Fibroblast of lung (primary cell): ENCODE measurements around the gene HOXD9. TPM values are rescaled to one million over a fixed set of nuclear protein-coding genes. Genes with fewer than 3 reads are reported as not detected.

Experiments used
- DNase-seq, 2 donors: peaks; one replicate each; pipeline versions ENCODE4 v3.0.0 to v3.0.0-alpha.2; 2010; ENCODE audit warnings: low read depth in 2 of 2
- H2AFZ ChIP-seq: 2 replicates; pipeline ENCODE4 v1.5.1; 2012; ENCODE audit warnings: low read length, control low read depth, inconsistent platforms
- H3K27ac ChIP-seq: 2 replicates; pipeline ENCODE4 v1.5.1; 2011; ENCODE audit warnings: low read length, control low read depth; ENCODE audit not compliant: insufficient read depth
- H3K27me3 ChIP-seq: 2 replicates; pipeline ENCODE4 v1.5.1; 2011; ENCODE audit warnings: mild to moderate bottlenecking, low read length; ENCODE audit not compliant: control insufficient read depth, insufficient read depth
- H3K36me3 ChIP-seq: 2 replicates; pipeline ENCODE4 v1.5.1; 2011; ENCODE audit warnings: low read length; ENCODE audit not compliant: control insufficient read depth, insufficient read depth
- H3K4me1 ChIP-seq: 2 replicates; pipeline ENCODE4 v1.5.1; 2011; ENCODE audit warnings: low read length; ENCODE audit not compliant: control insufficient read depth, insufficient read depth; ENCODE audit errors: extremely low read depth
- H3K4me2 ChIP-seq: 2 replicates; pipeline ENCODE4 v1.5.1; 2011; ENCODE audit warnings: low read length, control low read depth; ENCODE audit not compliant: insufficient read depth; ENCODE audit errors: extremely low read depth
- H3K4me3 ChIP-seq, 4 experiments: fragments of 200-600 bp in 1 of 4; sonication (generic) in 1 of 4; replicated peaks in 1 of 4; 2 replicates each; pipeline ENCODE4 v1.5.1; 2011 to 2016; ENCODE audit warnings: low read length in 4 of 4, low read depth in 3 of 4, mild to moderate bottlenecking in 3 of 4, control low read depth in 2 of 4, inconsistent platforms in 1 of 4, mixed read lengths in 1 of 4; ENCODE audit not compliant: insufficient read depth in 1 of 4; ENCODE audit errors: control extremely low read depth in 1 of 4
- H3K79me2 ChIP-seq: 2 replicates; pipeline ENCODE4 v1.5.1; 2012; ENCODE audit warnings: mild to moderate bottlenecking, low read length, inconsistent platforms; ENCODE audit not compliant: control insufficient read depth, insufficient read depth
- H3K9ac ChIP-seq: 2 replicates; pipeline ENCODE4 v1.5.1; 2011; ENCODE audit warnings: mild to moderate bottlenecking, low read length, control low read depth; ENCODE audit not compliant: insufficient read depth
- H3K9me3 ChIP-seq: 2 replicates; pipeline ENCODE4 v1.5.1; 2012; ENCODE audit warnings: low read depth, low read length; ENCODE audit not compliant: control insufficient read depth, insufficient read depth
- H4K20me1 ChIP-seq: 2 replicates; pipeline ENCODE4 v1.5.1; 2011; ENCODE audit warnings: low read length; ENCODE audit not compliant: control insufficient read depth, insufficient read depth; ENCODE audit errors: extremely low read depth
- EZH2 ChIP-seq: IDR thresholded peaks from 2 replicates; pipeline ENCODE4 v1.5.1; 2012; ENCODE audit warnings: low read length, control low read depth, mild to moderate bottlenecking; ENCODE audit errors: missing control alignments
- polyA plus RNA-seq, 2 donors: library from polyadenylated mRNA; depleted of rRNA in 1 of 2; stranded (reverse) in 1 of 2; unstranded in 1 of 2; fragments of >200 nt; gene quantifications; 2 replicates each; pipeline ENCODE4 v1.2.1, GENCODE V29; 2011 to 2012; ENCODE audit warnings: missing spikeins in 1 of 2
- total RNA-seq: library from RNA; depleted of rRNA; stranded (reverse); fragments of >200 nt; gene quantifications from 2 replicates; pipeline ENCODE4 v1.2.1, GENCODE V29; 2014
- TF ChIP-seq, protein P1 (sequence below), 2 donors: IDR thresholded peaks in 1 of 2; conservative IDR thresholded peaks in 1 of 2; 1 replicate in 1 of 2; 2 replicates in 1 of 2; pipeline ENCODE4 v1.5.1; 2011 to 2012; ENCODE audit warnings: low read length in 2 of 2, control low read depth in 1 of 2, inconsistent platforms in 1 of 2, low read depth in 1 of 2, mild to moderate bottlenecking in 1 of 2

Gene HOXD9
- total and polyA plus RNA-seq, 2 donors (not counting 1 experiment from before 2014, with no cell fraction given), result not detected

DNA sequence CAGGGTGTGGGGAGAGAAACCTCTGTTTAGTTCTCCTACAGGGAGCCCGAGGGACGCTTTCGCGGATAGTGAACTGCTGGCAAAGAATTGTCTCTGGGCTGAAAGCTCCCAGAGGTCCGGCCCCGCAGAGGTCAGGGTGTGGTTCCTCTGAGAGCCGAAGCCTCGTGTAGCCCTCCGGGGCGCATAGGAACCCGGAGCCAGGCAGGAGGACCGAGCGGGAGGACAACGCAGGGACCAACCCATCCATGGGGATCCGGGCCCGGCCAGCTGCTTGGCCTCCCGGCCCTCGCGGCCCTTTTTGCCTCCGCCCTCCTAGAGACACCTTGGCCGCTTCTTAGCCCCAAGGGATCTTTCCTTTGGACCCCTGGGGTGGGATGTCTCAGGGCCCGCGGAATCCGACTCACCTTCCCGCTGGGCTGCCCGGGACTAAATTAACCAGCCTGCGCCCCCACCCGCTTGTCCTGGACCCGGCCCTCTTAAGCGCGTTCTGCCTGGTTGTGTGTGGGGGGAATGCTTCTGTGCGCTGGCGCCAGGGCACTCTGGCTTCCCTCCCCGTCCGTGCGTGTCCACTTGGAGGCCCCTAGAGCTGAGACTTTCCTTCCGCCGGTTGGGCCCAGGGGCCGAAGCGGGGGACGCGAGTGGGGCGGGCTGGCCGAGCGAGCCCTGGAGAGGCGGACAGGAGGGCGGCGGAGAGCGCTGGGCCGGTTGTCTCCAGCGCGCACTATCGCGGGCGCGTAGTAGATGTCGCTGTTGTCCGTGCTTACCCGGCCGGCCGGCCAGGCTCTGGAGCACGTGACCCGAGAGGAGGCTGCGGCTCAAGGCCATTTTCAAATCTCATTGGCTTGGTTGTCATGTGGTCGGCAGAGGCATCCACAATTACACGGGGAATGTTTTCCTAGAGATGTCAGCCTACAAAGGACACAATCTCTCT lies 6.4 kb upstream of the HOXD9 start, which contains the start of gene HOXD10:
HOXD10 (plus strand) TSS at position 896 of the 931 bp plus-strand sequence. CDS start 56 bp downstream, outside the sequence.
- TF ChIP-seq EZH2, result peak; percentile 49
- TF ChIP-seq, protein P1, sequence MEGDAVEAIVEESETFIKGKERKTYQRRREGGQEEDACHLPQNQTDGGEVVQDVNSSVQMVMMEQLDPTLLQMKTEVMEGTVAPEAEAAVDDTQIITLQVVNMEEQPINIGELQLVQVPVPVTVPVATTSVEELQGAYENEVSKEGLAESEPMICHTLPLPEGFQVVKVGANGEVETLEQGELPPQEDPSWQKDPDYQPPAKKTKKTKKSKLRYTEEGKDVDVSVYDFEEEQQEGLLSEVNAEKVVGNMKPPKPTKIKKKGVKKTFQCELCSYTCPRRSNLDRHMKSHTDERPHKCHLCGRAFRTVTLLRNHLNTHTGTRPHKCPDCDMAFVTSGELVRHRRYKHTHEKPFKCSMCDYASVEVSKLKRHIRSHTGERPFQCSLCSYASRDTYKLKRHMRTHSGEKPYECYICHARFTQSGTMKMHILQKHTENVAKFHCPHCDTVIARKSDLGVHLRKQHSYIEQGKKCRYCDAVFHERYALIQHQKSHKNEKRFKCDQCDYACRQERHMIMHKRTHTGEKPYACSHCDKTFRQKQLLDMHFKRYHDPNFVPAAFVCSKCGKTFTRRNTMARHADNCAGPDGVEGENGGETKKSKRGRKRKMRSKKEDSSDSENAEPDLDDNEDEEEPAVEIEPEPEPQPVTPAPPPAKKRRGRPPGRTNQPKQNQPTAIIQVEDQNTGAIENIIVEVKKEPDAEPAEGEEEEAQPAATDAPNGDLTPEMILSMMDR (conservative IDR thresholded peaks at IDR 0.05 in 1 of 2, IDR thresholded peaks at IDR 0.05 in 1 of 2; ENCODE audit: low read depth in 1 of 2, low read length in 2 of 2), result no peak
- H3K4me2 ChIP-seq, result no peak within 1 kb of the TSS
- no peaks in the 10 kb centered on the region for H3K79me2 ChIP-seq
- DNase-seq, result no peak
- no peak within 1 kb of the TSS for H3K4me3 ChIP-seq
- H2AFZ ChIP-seq, result no peak within 1 kb of the TSS
- no peaks in the 10 kb centered on the region for H3K36me3 ChIP-seq
- H3K9ac ChIP-seq, result no peak within 1 kb of the TSS
- no peaks in the 10 kb centered on the region for H4K20me1 ChIP-seq
- H3K27ac ChIP-seq, result no peak within 1 kb of the TSS
- peaks cover 92% of the 10 kb centered on the region for H3K27me3 ChIP-seq
- H3K9me3 ChIP-seq, result no peaks in the 10 kb centered on the region
- H3K4me1 ChIP-seq, result no peaks in the 10 kb centered on the region

DNA sequence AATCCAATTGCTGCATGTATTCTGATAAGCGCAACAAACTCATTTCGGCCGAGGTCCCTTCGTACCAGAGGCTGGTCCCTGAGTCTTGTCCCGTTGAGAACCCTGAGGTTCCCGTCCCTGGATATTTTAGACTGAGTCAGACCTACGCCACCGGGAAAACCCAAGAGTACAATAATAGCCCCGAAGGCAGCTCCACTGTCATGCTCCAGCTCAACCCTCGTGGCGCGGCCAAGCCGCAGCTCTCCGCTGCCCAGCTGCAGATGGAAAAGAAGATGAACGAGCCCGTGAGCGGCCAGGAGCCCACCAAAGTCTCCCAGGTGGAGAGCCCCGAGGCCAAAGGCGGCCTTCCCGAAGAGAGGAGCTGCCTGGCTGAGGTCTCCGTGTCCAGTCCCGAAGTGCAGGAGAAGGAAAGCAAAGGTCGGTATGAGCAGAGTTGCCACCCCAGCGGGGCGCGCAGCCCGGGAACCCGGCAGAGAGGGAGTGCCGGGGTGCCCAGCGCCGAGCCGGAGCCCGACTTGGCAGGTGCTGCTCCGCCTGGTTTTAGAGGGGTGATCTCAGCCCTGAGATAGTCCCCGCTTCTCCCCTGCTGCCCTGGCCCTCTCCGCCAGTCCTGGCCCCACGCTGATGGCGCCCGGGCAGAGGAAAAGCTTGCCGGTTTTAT lies 5.2 kb upstream of the HOXD9 start:
- H3K4me2 ChIP-seq, result no peak overlapping the region
- no peaks in the 10 kb centered on the region for H3K4me1 ChIP-seq
- H3K27ac ChIP-seq, result no peak overlapping the region
- peaks cover 94% of the 10 kb centered on the region for H3K27me3 ChIP-seq
- no peak overlapping the region for H3K9ac ChIP-seq
- no peaks in the 10 kb centered on the region for H3K36me3 ChIP-seq
- no peaks in the 10 kb centered on the region for H3K9me3 ChIP-seq
- no peak overlapping the region for H3K4me3 ChIP-seq
- no peak for TF ChIP-seq EZH2
- no peaks in the 10 kb centered on the region for H3K79me2 ChIP-seq
- no peak overlapping the region for H2AFZ ChIP-seq
- no peaks in the 10 kb centered on the region for H4K20me1 ChIP-seq
- DNase-seq, result no peak

DNA sequence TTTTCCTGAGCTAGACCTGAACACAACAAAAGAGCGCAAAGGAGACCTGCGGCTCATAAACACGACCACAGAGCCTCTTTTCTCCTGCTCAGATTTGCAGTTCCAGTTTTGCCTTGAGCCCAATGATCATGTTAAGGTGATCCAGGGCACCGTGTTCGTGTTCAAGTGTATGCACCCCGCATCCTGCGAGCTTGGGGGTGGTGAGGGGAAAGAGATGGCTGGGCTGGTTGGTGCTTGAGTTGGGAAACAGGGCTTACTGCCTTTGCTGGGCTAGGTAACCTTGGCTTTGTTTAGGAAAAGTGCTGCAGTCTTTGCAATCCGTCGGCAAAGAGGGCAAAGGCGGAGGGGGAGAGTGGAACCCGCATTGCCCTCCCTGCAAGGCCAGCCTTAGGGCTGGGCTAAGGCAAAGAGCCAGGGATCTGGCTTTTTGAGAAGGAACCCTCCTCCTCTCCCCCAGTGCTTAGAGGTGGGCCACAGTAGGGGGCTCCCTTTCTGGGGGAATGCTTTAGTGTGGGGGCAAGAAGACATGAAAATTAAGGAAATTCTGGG lies 4.6 kb upstream of the HOXD9 start:
- Histone ChIP-seq H3K79me2 (no peaks in the 10 kb centered on the region), H3K9me3 (no peaks in the 10 kb centered on the region), H3K4me1 (no peaks in the 10 kb centered on the region), H4K20me1 (no peaks in the 10 kb centered on the region), H3K9ac (no peak overlapping the region), H3K27ac (no peak overlapping the region), H3K36me3 (no peaks in the 10 kb centered on the region), H3K27me3 (peaks cover 94% of the 10 kb centered on the region), H3K4me3 (no peak overlapping the region), H2AFZ (no peak overlapping the region), H3K4me2 (no peak overlapping the region)
- no peak for DNase-seq
- peak; percentile 27 for TF ChIP-seq EZH2
- TF ChIP-seq, protein P1 (conservative IDR thresholded peaks at IDR 0.05 in 1 of 2, IDR thresholded peaks at IDR 0.05 in 1 of 2; ENCODE audit: low read depth in 1 of 2, low read length in 2 of 2), result no peak
